H1 (cell line): ENCODE data around the gene TMC4. TPM values are rescaled to one million over a fixed set of nuclear protein-coding genes. Genes with fewer than 3 reads are reported as not detected.

Experiments
- CTCF ChIA-PET: fragments of 300-600 bp; sonication (Branson Sonifier 250); formaldehyde crosslinking; loops from one replicate; lab custom pipeline; 2021; ENCODE audit not compliant: partially characterized antibody; lab: Charles Lee
- POLR2A ChIA-PET: fragments of 300-600 bp; sonication (Branson Sonifier 250); formaldehyde crosslinking; loops from one replicate; lab custom pipeline; 2021; ENCODE audit warnings: inconsistent platforms; ENCODE audit not compliant: partially characterized antibody; lab: Charles Lee
- DNase-seq, 2 experiments: peaks; one replicate each; pipeline versions ENCODE4 v3.0.0 to v3.0.0-alpha.2; 2010 to 2022; ENCODE audit warnings: low spot score in 2 of 2, low read depth in 1 of 2, mixed read lengths in 1 of 2
- FAIRE-seq: peaks from 2 replicates; lab custom pipeline; 2011; peaks lifted over from hg19 to GRCh38; lab: Jason Lieb, UNC
- H2AFZ ChIP-seq: 2 replicates; pipeline ENCODE4 v1.8.1; 2012; ENCODE audit warnings: low read length, inconsistent platforms
- H2AK5ac ChIP-seq: 2 replicates; pipeline ENCODE4 v1.6.1; 2013; ENCODE audit warnings: low read depth, low read length
- H2BK120ac ChIP-seq: replicated peaks from 2 replicates; pipeline ENCODE3; 2013; ENCODE audit warnings: low read depth, low read length, inconsistent platforms
- H2BK12ac ChIP-seq: 2 replicates; pipeline ENCODE4 v1.6.1; 2013; ENCODE audit warnings: low read depth, low read length
- H2BK15ac ChIP-seq: 2 replicates; pipeline ENCODE4 v1.6.1; 2013; ENCODE audit warnings: low read length
- H2BK20ac ChIP-seq: 2 replicates; pipeline ENCODE4 v1.6.1; 2013; ENCODE audit warnings: low read length
- H2BK5ac ChIP-seq: 2 replicates; pipeline ENCODE4 v1.6.1; 2013; ENCODE audit warnings: low read depth, low read length
- H3K14ac ChIP-seq: 2 replicates; pipeline ENCODE4 v1.6.1; 2013; ENCODE audit warnings: inconsistent platforms; ENCODE audit not compliant: insufficient read length
- H3K18ac ChIP-seq: 2 replicates; pipeline ENCODE4 v1.6.1; 2013; ENCODE audit warnings: low read length; ENCODE audit errors: extremely low read depth
- H3K23ac ChIP-seq: 2 replicates; pipeline ENCODE4 v1.6.1; 2013; ENCODE audit warnings: inconsistent platforms; ENCODE audit not compliant: insufficient read length
- H3K23me2 ChIP-seq: 2 replicates; pipeline ENCODE4 v1.6.1; 2013; ENCODE audit warnings: low read depth, low read length
- H3K27ac ChIP-seq: 2 replicates; pipeline ENCODE4 v1.6.1; 2011; ENCODE audit warnings: low read depth, low read length, inconsistent platforms
- H3K27me3 ChIP-seq, 4 experiments: replicated peaks in 1 of 4; 1 replicate in 1 of 4; 2 replicates in 3 of 4; pipeline versions ENCODE4 v1.6.1 to v1.8.1; 2011 to 2013; ENCODE audit warnings: low read length in 3 of 4, mild to moderate bottlenecking in 3 of 4, inconsistent platforms in 2 of 4, mixed read lengths in 2 of 4, moderate library complexity in 1 of 4; ENCODE audit not compliant: control insufficient read depth in 3 of 4, insufficient read depth in 3 of 4; ENCODE audit errors: extremely low read depth in 1 of 4
- H3K36me3 ChIP-seq, 4 experiments: 2 replicates each; pipeline versions ENCODE4 v1.6.1 to v1.8.1; 2011 to 2013; ENCODE audit warnings: mild to moderate bottlenecking in 4 of 4, low read length in 3 of 4, moderate library complexity in 2 of 4, control low read depth in 1 of 4, inconsistent platforms in 1 of 4; ENCODE audit not compliant: insufficient read depth in 4 of 4, control insufficient read depth in 2 of 4
- H3K4ac ChIP-seq: replicated peaks from 2 replicates; pipeline ENCODE3; 2013; ENCODE audit warnings: low read length, low read depth, mixed read lengths, inconsistent platforms; ENCODE audit not compliant: insufficient read length
- H3K4me1 ChIP-seq, 4 experiments: replicated peaks in 1 of 4; 1 replicate in 1 of 4; 2 replicates in 3 of 4; pipeline versions ENCODE4 v1.6.1 to v1.8.1; 2011 to 2013; ENCODE audit warnings: low read length in 3 of 4, inconsistent platforms in 2 of 4, mixed read lengths in 1 of 4; ENCODE audit not compliant: insufficient read depth in 4 of 4, control insufficient read depth in 3 of 4
- H3K4me2 ChIP-seq, 2 experiments: 2 replicates each; pipeline versions ENCODE4 v1.6.1 to v1.8.1; 2011 to 2013; ENCODE audit warnings: low read depth in 2 of 2, low read length in 2 of 2, control low read depth in 1 of 2, inconsistent platforms in 1 of 2, mild to moderate bottlenecking in 1 of 2; ENCODE audit not compliant: insufficient read depth in 1 of 2
- H3K4me3 ChIP-seq, 4 experiments: fragments of 200-600, 300-600 bp in 1 of 4; sonication (generic), shearing (Covaris generic), sonication (Bioruptor Twin) in 1 of 4; 2 replicates each; pipeline versions ENCODE4 v1.5.1 to v1.8.1; 2011 to 2016; ENCODE audit warnings: low read length in 4 of 4, low read depth in 3 of 4, control low read depth in 2 of 4, inconsistent platforms in 2 of 4, mild to moderate bottlenecking in 2 of 4, mixed read lengths in 1 of 4, moderate library complexity in 1 of 4; ENCODE audit not compliant: insufficient read depth in 2 of 4; ENCODE audit errors: extremely low read depth in 1 of 4
- H3K56ac ChIP-seq: replicated peaks from 2 replicates; pipeline ENCODE3; 2013; ENCODE audit warnings: low read depth, mild to moderate bottlenecking, mixed read lengths, low read length, inconsistent platforms; ENCODE audit not compliant: insufficient read length
- H3K79me1 ChIP-seq: 2 replicates; pipeline ENCODE4 v1.6.1; 2013; ENCODE audit warnings: low read depth, low read length, control low read depth
- H3K79me2 ChIP-seq, 2 experiments: 2 replicates each; pipeline versions ENCODE4 v1.6.1 to v1.8.1; 2012 to 2013; ENCODE audit warnings: low read length in 2 of 2, mild to moderate bottlenecking in 2 of 2, inconsistent platforms in 1 of 2; ENCODE audit not compliant: insufficient read depth in 2 of 2, control insufficient read depth in 1 of 2
- H3K9ac ChIP-seq, 4 experiments: replicated peaks in 1 of 4; 1 replicate in 1 of 4; 2 replicates in 3 of 4; pipeline versions ENCODE4 v1.6.1 to v1.8.1; 2011 to 2013; ENCODE audit warnings: low read depth in 3 of 4, low read length in 3 of 4, control low read depth in 2 of 4, mild to moderate bottlenecking in 2 of 4, moderate library complexity in 2 of 4, inconsistent platforms in 1 of 4; ENCODE audit errors: extremely low read depth in 1 of 4
- H3K9me3 ChIP-seq, 2 experiments: 2 replicates each; pipeline versions ENCODE4 v1.6.1 to v1.8.1; 2012 to 2013; ENCODE audit warnings: mild to moderate bottlenecking in 2 of 2, moderate library complexity in 2 of 2, control low read depth in 1 of 2, inconsistent platforms in 1 of 2, low read depth in 1 of 2, low read length in 1 of 2, mixed read lengths in 1 of 2; ENCODE audit not compliant: insufficient read depth in 2 of 2
- H4K20me1 ChIP-seq, 2 experiments: replicated peaks in 1 of 2; 2 replicates each; pipeline versions ENCODE3 to v1.8.1; 2011 to 2013; ENCODE audit warnings: inconsistent platforms in 2 of 2, low read length in 2 of 2, mild to moderate bottlenecking in 1 of 2; ENCODE audit not compliant: insufficient read depth in 2 of 2, control insufficient read depth in 1 of 2
- H4K5ac ChIP-seq: 2 replicates; pipeline ENCODE4 v1.6.1; 2013; ENCODE audit warnings: low read length, low read depth, mixed read lengths, inconsistent platforms; ENCODE audit not compliant: insufficient read length
- H4K8ac ChIP-seq: 2 replicates; pipeline ENCODE4 v1.8.0; 2013; ENCODE audit warnings: mild to moderate bottlenecking, moderate library complexity, low read length, inconsistent platforms; ENCODE audit not compliant: insufficient read depth; ENCODE audit errors: extremely low read depth
- H4K91ac ChIP-seq: replicated peaks from 2 replicates; pipeline ENCODE3; 2013; ENCODE audit warnings: low read length, mixed read lengths, inconsistent platforms; ENCODE audit not compliant: insufficient read length
- ATF3 ChIP-seq: IDR thresholded peaks from 2 replicates; pipeline ENCODE4 v1.6.1; 2011; ENCODE audit warnings: low read depth, mild to moderate bottlenecking, low read length; ENCODE audit not compliant: insufficient read depth
- POLR2AphosphoS5 ChIP-seq: IDR thresholded peaks from 2 replicates; pipeline ENCODE4 v1.6.1; 2011; ENCODE audit warnings: low read depth, low read length
- WGBS, 2 experiments: shearing (Covaris generic) in 1 of 2; methylation state at CpG; one replicate each; pipeline versions ENCODE4 v1.1.6 to v1.1.7; 2013 to 2015; ENCODE audit warnings: low lambda C conversion rate in 2 of 2, mixed read lengths in 2 of 2, inconsistent platforms in 1 of 2, low coverage in 1 of 2, missing lambda C conversion rate in 1 of 2; ENCODE audit not compliant: insufficient replicate concordance in 2 of 2, insufficient coverage in 1 of 2, insufficient read length in 1 of 2; ENCODE audit errors: extremely low coverage in 1 of 2, missing lambda C conversion rate in 1 of 2; 5-methylcytosine and 5-hydroxymethylcytosine counted together
- polyA plus RNA-seq, 7 experiments: library from polyadenylated mRNA; depleted of rRNA in 3 of 7; stranded (reverse) in 5 of 7; unstranded in 2 of 7; fragments of >200 nt in 5 of 7; fragments of 200-250 nt in 2 of 7; gene quantifications; 1 replicate in 5 of 7; 2 replicates in 1 of 7; 4 replicates in 1 of 7; pipeline versions ENCODE4 v1.2.1 to v1.2.3, GENCODE V29; 2011 to 2013; ENCODE audit warnings: missing spikeins in 2 of 7, mixed read lengths in 2 of 7
- total RNA-seq: library from RNA; stranded (reverse); fragmentation: NEBNext Ultra II Directional; extraction: Animal tissue kit (Norgen Biotek cat#: 25700); gene quantifications from 2 replicates; pipeline ENCODE4 v1.2.1, GENCODE V29; 2021

The TMC4 gene
- total and polyA plus RNA-seq, 2 of the 8 experiments (the other 6 are each of a cell fraction or from before 2014, with no cell fraction given) = 5.5 to 6.3 TPM

GRCh38 chr19:54209811-54210494, 37.0 kb upstream of the TMC4 start:
- Histone ChIP-seq H4K5ac (no peak overlapping the region), H2BK120ac (no peak overlapping the region), H3K36me3 (peaks cover 24 to 34% (median 32%) of the 10 kb centered on the region in 4 experiments), H3K14ac (no peak overlapping the region), H3K23ac (no peak overlapping the region), H4K20me1 (peaks cover 31% of the 10 kb centered on the region in 2 experiments), H2AFZ (no peak overlapping the region), H2BK12ac (no peak overlapping the region), H3K18ac (no peak overlapping the region), H3K23me2 (no peaks in the 10 kb centered on the region; the same call in 1 of the 2 replicates), H3K4me2 (no peak overlapping the region), H4K8ac (no peak overlapping the region; the same call in 1 of the 2 replicates), H3K4me1 (peaks cover 0 to 4% (median 4%) of the 10 kb centered on the region in 4 experiments; a peak in 5 of 7 replicates), H3K79me1 (peaks cover 15% of the 10 kb centered on the region), H3K4me3 (no peak overlapping the region), H3K9me3 (no peaks in the 10 kb centered on the region), H2AK5ac (no peak overlapping the region), H3K9ac (no peak overlapping the region), H2BK5ac (peak overlapping the region; percentile 47; the same call in 1 of the 2 replicates), H2BK20ac (no peak overlapping the region), H2BK15ac (no peak overlapping the region), H3K4ac (no peak overlapping the region), H3K79me2 (peaks cover 3 to 20% of the 10 kb centered on the region in 2 experiments; a peak in 3 of 4 replicates), H4K91ac (no peak overlapping the region), H3K56ac (no peak overlapping the region), H3K27me3 (no peaks in the 10 kb centered on the region), H3K27ac (no peak overlapping the region)
- DNase-seq (no peak), FAIRE-seq (no peak)
- 93% methylated on average over 10 of the region's 10 CpGs; no CpG with 5 or more reads in 1 of the 2 experiments for WGBS, 2 experiments
- ChIA-PET POLR2A (interaction anchor here (0.8 to 23.4 kb wide), 14 partner anchors 12 to 252 kb away, joined by 3 to 909 read pairs (median 11); partner anchors contain the start of genes LILRB3, LILRB5, MBOAT7 and RPS9), CTCF (interaction anchor here (0.6 to 1.7 kb wide), 5 partner anchors 9 to 47 kb away, joined by 3 to 5 read pairs (median 3); partner anchors contain the start of genes LILRB5 and RPS9)
- TF ChIP-seq ATF3 (no peak), POLR2AphosphoS5 (peak; percentile 17)
